ENCODE data around the gene SLC39A12.

GRCh38 chr10:17950726-17951125 is 992 bp upstream of the SLC39A12 start:
- TF ChIP-seq POLR2A (IDR thresholded peaks at IDR 0.05) (no peak), CTCF (IDR thresholded peaks at IDR 0.05 in 4 of 5, conservative IDR thresholded peaks at IDR 0.05 in 1 of 5) (no peak)
